Liver (tissue), 9 donors: ENCODE measurements around the gene ASIC5. TPM values are rescaled to one million over a fixed set of nuclear protein-coding genes. Genes with fewer than 3 reads are reported as not detected.
A peak's percentile ranks its signal among the peaks of the same experiment; 100 is the strongest.

Experiments
- DNase-seq: peaks from one replicate; pipeline ENCODE4 v3.0.0-alpha.2; 2017; ENCODE audit warnings: low spot score
- H3K27ac ChIP-seq, 2 donors: one replicate each; pipeline ENCODE4 v1.7.0; 2013; ENCODE audit warnings: inconsistent platforms in 2 of 2, low read length in 2 of 2, control low read depth in 1 of 2, low read depth in 1 of 2, mild to moderate bottlenecking in 1 of 2
- H3K27me3 ChIP-seq, 4 donors: one replicate each; pipeline versions ENCODE4 v1.6.1 to v1.7.0; 2013; ENCODE audit warnings: low read length in 3 of 4, inconsistent platforms in 1 of 4, mild to moderate bottlenecking in 1 of 4, moderate library complexity in 1 of 4; ENCODE audit not compliant: control insufficient read depth in 4 of 4, insufficient read depth in 4 of 4
- H3K36me3 ChIP-seq, 4 donors: one replicate each; pipeline versions ENCODE4 v1.6.1 to v1.7.0; 2013; ENCODE audit warnings: low read length in 3 of 4, mild to moderate bottlenecking in 3 of 4, low read depth in 1 of 4, moderate library complexity in 1 of 4; ENCODE audit not compliant: control insufficient read depth in 4 of 4, insufficient read depth in 3 of 4
- H3K4me1 ChIP-seq, 4 donors: one replicate each; pipeline versions ENCODE4 v1.6.1 to v1.7.0; 2013; ENCODE audit warnings: low read length in 3 of 4, mild to moderate bottlenecking in 3 of 4, moderate library complexity in 1 of 4; ENCODE audit not compliant: control insufficient read depth in 4 of 4, insufficient read depth in 4 of 4
- H3K4me3 ChIP-seq, 3 donors: one replicate each; pipeline versions ENCODE4 v1.6.1 to v1.7.0; 2013; ENCODE audit warnings: low read length in 3 of 3, control low read depth in 1 of 3, low read depth in 1 of 3, mild to moderate bottlenecking in 1 of 3
- H3K9ac ChIP-seq, 2 donors: one replicate each; pipeline ENCODE4 v1.7.0; 2013; ENCODE audit warnings: low read length in 2 of 2, mild to moderate bottlenecking in 2 of 2, moderate library complexity in 2 of 2, control low read depth in 1 of 2, low read depth in 1 of 2
- H3K9me3 ChIP-seq, 4 donors: one replicate each; pipeline versions ENCODE4 v1.6.1 to v1.7.0; 2013; ENCODE audit warnings: low read length in 3 of 4; ENCODE audit not compliant: control insufficient read depth in 4 of 4
- EGR1 ChIP-seq, 2 donors: IDR thresholded peaks; 2 replicates each; pipeline ENCODE4 v1.6.1; 2016 to 2018; ENCODE audit warnings: antibody characterized with exemption in 2 of 2, low read depth in 2 of 2
- FOXA1 ChIP-seq: IDR thresholded peaks from 2 replicates; pipeline ENCODE4 v1.6.1; 2016; ENCODE audit warnings: antibody characterized with exemption
- FOXA2 ChIP-seq: IDR thresholded peaks from 2 replicates; pipeline ENCODE4 v1.6.1; 2016; ENCODE audit warnings: antibody characterized with exemption
- GABPA ChIP-seq, 2 donors: IDR thresholded peaks in 1 of 2; conservative IDR thresholded peaks in 1 of 2; 2 replicates each; pipeline ENCODE4 v1.6.1; 2016; ENCODE audit warnings: antibody characterized with exemption in 2 of 2, mild to moderate bottlenecking in 1 of 2, moderate library complexity in 1 of 2
- HNF4A ChIP-seq, 2 donors: conservative IDR thresholded peaks; 2 replicates each; pipeline ENCODE4 v1.6.1; 2016; ENCODE audit warnings: antibody characterized with exemption in 2 of 2, mild to moderate bottlenecking in 2 of 2
- HNF4G ChIP-seq: IDR thresholded peaks from 2 replicates; pipeline ENCODE4 v1.6.1; 2016; ENCODE audit warnings: antibody characterized with exemption
- RAD21 ChIP-seq, 2 donors: IDR thresholded peaks; 2 replicates each; pipeline ENCODE4 v1.6.1; 2016; ENCODE audit warnings: antibody characterized with exemption in 2 of 2, mild to moderate bottlenecking in 2 of 2
- RXRA ChIP-seq, 2 donors: IDR thresholded peaks; 2 replicates each; pipeline ENCODE4 v1.6.1; 2017 to 2018; ENCODE audit warnings: antibody characterized with exemption in 2 of 2, mild to moderate bottlenecking in 1 of 2
- SP1 ChIP-seq: IDR thresholded peaks from 2 replicates; pipeline ENCODE4 v1.6.1; 2018; ENCODE audit warnings: antibody characterized with exemption, mild to moderate bottlenecking
- WGBS: extraction: QIAGEN DNeasy Blood & Tissue Kit; methylation state at CpG from one replicate; pipeline ENCODE4 v1.1.7; 2013; 5-methylcytosine and 5-hydroxymethylcytosine counted together
- polyA plus RNA-seq, 2 donors: library from polyadenylated mRNA; stranded (reverse) in 1 of 2; unstranded in 1 of 2; fragments of 200-250 nt in 1 of 2; fragments of >200 nt in 1 of 2; fragmentation: Nextera tagmentation in 1 of 2; extraction: Ambion mirVana in 1 of 2; gene quantifications; one replicate each; pipeline versions ENCODE4 v1.2.1 to v1.2.3, GENCODE V29; 2013 to 2015
- total RNA-seq, 2 donors: library from RNA; depleted of rRNA; stranded (reverse); fragments of >200 nt; gene quantifications; one replicate each; pipeline ENCODE4 v1.2.3, GENCODE V29; 2014
- TF ChIP-seq, protein P1 (sequence below): fragments of 150-350 bp; IDR thresholded peaks from 2 replicates; pipeline ENCODE4 v1.5.1; 2017; ENCODE audit warnings: improper control_type of control experiment, low read depth, low read length; ENCODE audit not compliant: missing input control
- TF ChIP-seq, protein P2 (sequence below): IDR thresholded peaks from 2 replicates; pipeline ENCODE4 v1.6.1; 2016; ENCODE audit warnings: antibody characterized with exemption
- TF ChIP-seq, protein P3 (sequence below): IDR thresholded peaks from 2 replicates; pipeline ENCODE4 v1.6.1; 2016; ENCODE audit warnings: antibody characterized with exemption
- donor health status: healthy.
- donor health status: healthy.
- donor health status: healthy.
- donor health status: healthy.
- donor health status: healthy.

ASIC5 gene
- total and polyA plus RNA-seq, 4 donors, result not detected

DNA sequence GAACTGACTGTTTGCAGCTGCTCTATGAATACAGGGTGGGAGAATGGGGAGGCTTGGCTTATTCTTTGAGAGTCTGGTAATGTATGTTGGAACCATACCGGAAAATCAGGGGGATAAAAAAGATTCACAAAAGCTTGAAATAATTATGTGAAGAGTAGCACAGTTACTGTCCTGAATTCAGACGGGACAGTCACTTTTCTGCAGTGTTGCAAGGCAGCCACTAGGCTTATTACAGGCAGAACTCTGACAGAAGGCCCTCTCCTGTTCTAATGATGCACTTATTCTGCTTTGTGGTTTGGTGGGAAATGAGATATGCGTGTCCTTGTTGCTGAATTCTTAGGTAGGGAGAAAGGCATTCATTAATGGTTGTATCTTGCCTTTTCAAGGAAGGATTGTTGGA lies 70.1 kb downstream of the ASIC5 start:
- Histone ChIP-seq H3K4me3 (no peak overlapping the region), H3K4me1 (peaks cover 0 to 8% (median 5%) of the 10 kb centered on the region in 4 donors), H3K27ac (no peak overlapping the region), H3K9me3 (no peaks in the 10 kb centered on the region), H3K9ac (no peak overlapping the region), H3K27me3 (no peaks in the 10 kb centered on the region), H3K36me3 (no peaks in the 10 kb centered on the region)
- TF ChIP-seq EGR1 (IDR thresholded peaks at IDR 0.05; ENCODE audit: low read depth in 2 of 2), result no peak
- peak; percentile 13 to 68 for TF ChIP-seq RAD21 (IDR thresholded peaks at IDR 0.05)
- no peak for DNase-seq
- 73% methylated on average over 3 of the region's 3 CpGs for WGBS

DNA sequence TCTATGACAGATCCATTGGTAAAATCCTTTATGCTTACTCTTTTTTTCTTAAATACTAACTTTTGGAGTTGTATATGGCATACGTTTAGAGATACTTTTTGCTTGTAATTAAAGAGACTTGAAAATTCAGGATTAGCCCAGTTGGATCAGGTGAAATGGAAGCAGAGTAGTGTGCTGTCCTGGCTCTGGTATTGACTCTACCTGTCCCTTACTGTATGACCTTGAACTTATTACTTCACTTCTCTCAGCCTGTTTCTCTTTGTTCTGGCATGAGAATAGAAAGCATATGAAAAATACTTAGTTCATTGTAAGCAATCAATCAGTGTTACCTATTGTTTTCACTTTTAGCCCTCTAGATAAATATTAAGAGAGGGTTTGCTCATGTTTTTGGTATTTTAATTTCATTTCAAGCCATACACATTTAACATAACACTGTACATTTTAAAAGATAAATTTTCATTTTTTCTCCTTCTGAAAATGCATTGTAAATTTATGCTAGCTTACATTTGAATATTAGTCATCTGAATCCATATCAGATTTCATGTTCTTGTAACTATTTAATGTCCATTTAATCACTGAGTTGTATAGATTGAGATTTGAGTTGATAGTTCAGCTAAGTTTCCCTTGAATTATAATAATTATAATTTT lies 71.4 kb downstream of the ASIC5 start:
- Histone ChIP-seq H3K27ac (no peak overlapping the region), H3K4me3 (no peak overlapping the region), H3K27me3 (no peaks in the 10 kb centered on the region), H3K4me1 (peaks cover 0 to 8% (median 2%) of the 10 kb centered on the region in 4 donors), H3K36me3 (no peaks in the 10 kb centered on the region), H3K9me3 (no peaks in the 10 kb centered on the region), H3K9ac (no peak overlapping the region)
- no peak for TF ChIP-seq GABPA (IDR thresholded peaks at IDR 0.05 in 1 of 2, conservative IDR thresholded peaks at IDR 0.05 in 1 of 2)
- TF ChIP-seq HNF4A (conservative IDR thresholded peaks at IDR 0.05), result peak; percentile 40 to 56
- peak; percentile 30 for TF ChIP-seq SP1
- peak; percentile 54 for TF ChIP-seq FOXA1
- TF ChIP-seq, protein P1, sequence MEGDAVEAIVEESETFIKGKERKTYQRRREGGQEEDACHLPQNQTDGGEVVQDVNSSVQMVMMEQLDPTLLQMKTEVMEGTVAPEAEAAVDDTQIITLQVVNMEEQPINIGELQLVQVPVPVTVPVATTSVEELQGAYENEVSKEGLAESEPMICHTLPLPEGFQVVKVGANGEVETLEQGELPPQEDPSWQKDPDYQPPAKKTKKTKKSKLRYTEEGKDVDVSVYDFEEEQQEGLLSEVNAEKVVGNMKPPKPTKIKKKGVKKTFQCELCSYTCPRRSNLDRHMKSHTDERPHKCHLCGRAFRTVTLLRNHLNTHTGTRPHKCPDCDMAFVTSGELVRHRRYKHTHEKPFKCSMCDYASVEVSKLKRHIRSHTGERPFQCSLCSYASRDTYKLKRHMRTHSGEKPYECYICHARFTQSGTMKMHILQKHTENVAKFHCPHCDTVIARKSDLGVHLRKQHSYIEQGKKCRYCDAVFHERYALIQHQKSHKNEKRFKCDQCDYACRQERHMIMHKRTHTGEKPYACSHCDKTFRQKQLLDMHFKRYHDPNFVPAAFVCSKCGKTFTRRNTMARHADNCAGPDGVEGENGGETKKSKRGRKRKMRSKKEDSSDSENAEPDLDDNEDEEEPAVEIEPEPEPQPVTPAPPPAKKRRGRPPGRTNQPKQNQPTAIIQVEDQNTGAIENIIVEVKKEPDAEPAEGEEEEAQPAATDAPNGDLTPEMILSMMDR, result no peak
- TF ChIP-seq RXRA (IDR thresholded peaks at IDR 0.05), result peak; percentile 23 to 41
- TF ChIP-seq FOXA2, result peak; percentile 75
- TF ChIP-seq, protein P2, sequence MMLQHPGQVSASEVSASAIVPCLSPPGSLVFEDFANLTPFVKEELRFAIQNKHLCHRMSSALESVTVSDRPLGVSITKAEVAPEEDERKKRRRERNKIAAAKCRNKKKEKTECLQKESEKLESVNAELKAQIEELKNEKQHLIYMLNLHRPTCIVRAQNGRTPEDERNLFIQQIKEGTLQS, result no peak
- WGBS, result 76% methylated on average over 1 of the region's 1 CpG
- no peak for DNase-seq

DNA sequence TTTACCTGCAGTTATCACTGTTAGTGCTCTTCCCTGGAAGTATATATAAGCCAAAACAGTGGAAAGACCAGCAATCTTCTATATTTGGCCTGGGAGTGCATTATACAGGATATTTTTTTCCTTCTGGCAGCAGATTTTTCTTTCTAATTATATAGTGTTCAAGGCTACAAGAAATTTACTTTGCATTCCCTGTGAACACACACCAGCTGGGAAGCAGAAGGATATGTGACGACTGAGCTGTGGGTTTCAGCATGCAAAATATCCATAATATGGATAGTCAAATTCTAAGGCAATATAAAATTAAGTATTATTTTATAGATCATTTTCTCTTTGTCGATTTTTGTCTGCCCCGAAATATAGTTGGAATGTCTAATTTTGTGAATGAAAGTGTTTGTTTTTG lies 76.1 kb downstream of the ASIC5 start:
- no peak overlapping the region for H3K9ac ChIP-seq
- no peaks in the 10 kb centered on the region for H3K9me3 ChIP-seq
- TF ChIP-seq, protein P3, sequence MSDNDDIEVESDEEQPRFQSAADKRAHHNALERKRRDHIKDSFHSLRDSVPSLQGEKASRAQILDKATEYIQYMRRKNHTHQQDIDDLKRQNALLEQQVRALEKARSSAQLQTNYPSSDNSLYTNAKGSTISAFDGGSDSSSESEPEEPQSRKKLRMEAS, result no peak
- no peak for TF ChIP-seq HNF4G
- H3K27ac ChIP-seq, result no peak overlapping the region
- no peaks in the 10 kb centered on the region for H3K27me3 ChIP-seq
- WGBS, result 73% methylated on average over 3 of the region's 3 CpGs
- H3K4me3 ChIP-seq, result no peak overlapping the region
- H3K4me1 ChIP-seq, result peaks cover 0 to 22% (median 8%) of the 10 kb centered on the region in 4 donors
- DNase-seq, result no peak
- H3K36me3 ChIP-seq, result no peaks in the 10 kb centered on the region
